IPS-18c (cell line): ENCODE data around the gene XYLT2.

Experiments used
- H3K4me3 ChIP-seq: 2 replicates; pipeline ENCODE4 v1.7.0; 2013; ENCODE audit warnings: low read depth, mild to moderate bottlenecking, low read length, moderate library complexity; ENCODE audit not compliant: insufficient read depth
- H3K9me3 ChIP-seq: one replicate; pipeline ENCODE4 v1.6.1; 2013; ENCODE audit warnings: mild to moderate bottlenecking, low read length, moderate library complexity; ENCODE audit not compliant: control insufficient read depth, insufficient read depth

The XYLT2 gene

GRCh38 chr17:50356418-50356817 lies 10.5 kb downstream of the XYLT2 start:
- H3K4me3 ChIP-seq, result no peak overlapping the region

GRCh38 chr17:50356892-50357510 lies 11.1 kb downstream of the XYLT2 start:
- H3K4me3 ChIP-seq, result no peak overlapping the region
- H3K9me3 ChIP-seq, result peaks cover 2% of the 10 kb centered on the region

More at GRCh38 chr17:50356418-50356817, 10.5 kb downstream of the XYLT2 start:
- peaks cover 2% of the 10 kb centered on the region for H3K9me3 ChIP-seq

GRCh38 chr17:50358177-50358576 lies 12.3 kb downstream of the XYLT2 start:
- H3K9me3 ChIP-seq, result peaks cover 2% of the 10 kb centered on the region
- H3K4me3 ChIP-seq, result no peak overlapping the region

GRCh38 chr17:50359005-50359699 lies 13.2 kb downstream of the XYLT2 start:
- peaks cover 2% of the 10 kb centered on the region for H3K9me3 ChIP-seq
- no peak overlapping the region for H3K4me3 ChIP-seq

- H3K9me3 ChIP-seq, result peaks cover 2% of the 10 kb centered on the region
- H3K4me3 ChIP-seq, result no peak overlapping the region
Measured at GRCh38 chr17:50359998-50360461, 14.1 kb downstream of the XYLT2 start.

GRCh38 chr17:50360486-50361115 lies 14.7 kb downstream of the XYLT2 start:
- peaks cover 2% of the 10 kb centered on the region for H3K9me3 ChIP-seq
- no peak overlapping the region for H3K4me3 ChIP-seq

GRCh38 chr17:50361561-50362480 lies 15.9 kb downstream of the XYLT2 start:
- peaks cover 2% of the 10 kb centered on the region for H3K9me3 ChIP-seq

GRCh38 chr17:50362661-50363060 lies 16.7 kb downstream of the XYLT2 start:
- peaks cover 2% of the 10 kb centered on the region for H3K9me3 ChIP-seq
- H3K4me3 ChIP-seq, result no peak overlapping the region

More at GRCh38 chr17:50361561-50362480, 15.9 kb downstream of the XYLT2 start:
- no peak overlapping the region for H3K4me3 ChIP-seq

GRCh38 chr17:50363217-50364060 lies 17.5 kb downstream of the XYLT2 start:
- Histone ChIP-seq H3K4me3 (no peak overlapping the region; the same call in 1 of the 2 replicates), H3K9me3 (peaks cover 2% of the 10 kb centered on the region)

GRCh38 chr17:50364061-50364458 lies 18.1 kb downstream of the XYLT2 start:
- no peak overlapping the region; the same call in 1 of the 2 replicates for H3K4me3 ChIP-seq
- H3K9me3 ChIP-seq, result no peaks in the 10 kb centered on the region

GRCh38 chr17:50364715-50365114 lies 18.8 kb downstream of the XYLT2 start:
- Histone ChIP-seq H3K9me3 (no peaks in the 10 kb centered on the region), H3K4me3 (no peak overlapping the region)

- Histone ChIP-seq H3K4me3 (no peak overlapping the region), H3K9me3 (no peaks in the 10 kb centered on the region)
Measured at GRCh38 chr17:50365165-50365564, 19.2 kb downstream of the XYLT2 start.

- Histone ChIP-seq H3K9me3 (no peaks in the 10 kb centered on the region), H3K4me3 (no peak overlapping the region)
Measured at GRCh38 chr17:50365649-50366393, 19.9 kb downstream of the XYLT2 start.

GRCh38 chr17:50367401-50367800 lies 21.5 kb downstream of the XYLT2 start:
- Histone ChIP-seq H3K9me3 (no peaks in the 10 kb centered on the region), H3K4me3 (no peak overlapping the region)

- H3K4me3 ChIP-seq, result no peak overlapping the region
- no peaks in the 10 kb centered on the region for H3K9me3 ChIP-seq
Measured at GRCh38 chr17:50370052-50370451, 24.1 kb downstream of the XYLT2 start.

GRCh38 chr17:50371526-50371925 lies 25.6 kb downstream of the XYLT2 start:
- Histone ChIP-seq H3K9me3 (no peaks in the 10 kb centered on the region), H3K4me3 (no peak overlapping the region)
